Peyer's patch (tissue), 4 donors: ENCODE measurements around the gene IMP4.
"Not testable (repeated sequence)": the region's sequence is repeated elsewhere in the genome, so short reads cannot be mapped to it uniquely, and the experiment has no call there.

Experiments
- CTCF ChIP-seq, 6 experiments: fragments of 450-650 bp in 4 of 6; fragments of 200-600 bp in 2 of 6; sonication (generic) in 1 of 6; IDR thresholded peaks; one replicate each; pipeline ENCODE4 v1.5.1; 2017 to 2019; ENCODE audit warnings: antibody characterized with exemption in 6 of 6, mild to moderate bottlenecking in 3 of 6, moderate library complexity in 1 of 6
- POLR2A ChIP-seq, 2 donors: fragments of 450-650 bp; IDR thresholded peaks; one replicate each; pipeline ENCODE4 v1.5.1; 2017; ENCODE audit warnings: antibody characterized with exemption in 2 of 2, mild to moderate bottlenecking in 2 of 2, moderate library complexity in 2 of 2

- not testable (repeated sequence) for TF ChIP-seq CTCF, POLR2A (IDR thresholded peaks at IDR 0.05)
Measured at GRCh38 chr2:130333253-130333652, 9.4 kb upstream of the IMP4 start.
